ENCODE results near the gene ADCYAP1R1. TPM values are rescaled to one million over a fixed set of nuclear protein-coding genes. Genes with fewer than 3 reads are reported as not detected.

The ADCYAP1R1 gene
- total RNA-seq, 1 donor from 2014 or later = 12.0 TPM

DNA sequence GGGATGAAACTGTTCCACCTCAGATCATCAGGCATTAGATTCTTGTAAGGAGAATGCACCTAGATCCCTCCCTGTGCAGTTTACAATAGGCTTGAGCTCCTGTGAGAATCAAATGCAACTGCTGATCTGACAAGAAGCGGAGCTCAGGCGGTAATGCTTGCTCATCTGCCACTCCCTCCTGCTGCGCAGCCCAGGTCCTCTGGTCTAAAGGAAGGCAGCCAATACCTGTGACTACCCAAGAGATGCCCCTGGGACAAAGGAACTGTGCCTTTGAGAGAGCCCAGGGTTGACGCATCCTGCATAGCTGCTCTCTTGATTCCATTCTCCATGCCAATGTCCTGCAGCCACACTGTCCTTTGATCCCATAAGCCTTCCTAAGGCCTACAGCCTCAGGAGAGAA, 73.1 kb downstream of the ADCYAP1R1 start:
- DNase-seq (ENCODE audit: extremely low spot score in 2 of 2) = no peak
- Histone ChIP-seq H3K9me3 (no peaks in the 10 kb centered on the region), H3K27me3 (no peaks in the 10 kb centered on the region), H3K4me3 (no peak overlapping the region), H3K27ac (no peak overlapping the region), H3K36me3 (no peaks in the 10 kb centered on the region), H3K4me1 (no peaks in the 10 kb centered on the region)
- intact Hi-C loops (cut with DNase I) = loop anchor here (10.0 kb wide), 1 partner anchor 320 kb away; no protein-coding TSS in a partner anchor
- TF ChIP-seq, protein P1, sequence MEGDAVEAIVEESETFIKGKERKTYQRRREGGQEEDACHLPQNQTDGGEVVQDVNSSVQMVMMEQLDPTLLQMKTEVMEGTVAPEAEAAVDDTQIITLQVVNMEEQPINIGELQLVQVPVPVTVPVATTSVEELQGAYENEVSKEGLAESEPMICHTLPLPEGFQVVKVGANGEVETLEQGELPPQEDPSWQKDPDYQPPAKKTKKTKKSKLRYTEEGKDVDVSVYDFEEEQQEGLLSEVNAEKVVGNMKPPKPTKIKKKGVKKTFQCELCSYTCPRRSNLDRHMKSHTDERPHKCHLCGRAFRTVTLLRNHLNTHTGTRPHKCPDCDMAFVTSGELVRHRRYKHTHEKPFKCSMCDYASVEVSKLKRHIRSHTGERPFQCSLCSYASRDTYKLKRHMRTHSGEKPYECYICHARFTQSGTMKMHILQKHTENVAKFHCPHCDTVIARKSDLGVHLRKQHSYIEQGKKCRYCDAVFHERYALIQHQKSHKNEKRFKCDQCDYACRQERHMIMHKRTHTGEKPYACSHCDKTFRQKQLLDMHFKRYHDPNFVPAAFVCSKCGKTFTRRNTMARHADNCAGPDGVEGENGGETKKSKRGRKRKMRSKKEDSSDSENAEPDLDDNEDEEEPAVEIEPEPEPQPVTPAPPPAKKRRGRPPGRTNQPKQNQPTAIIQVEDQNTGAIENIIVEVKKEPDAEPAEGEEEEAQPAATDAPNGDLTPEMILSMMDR (IDR thresholded peaks at IDR 0.05) = no peak
- no peak for TF ChIP-seq POLR2AphosphoS5 (IDR thresholded peaks at IDR 0.05; ENCODE audit: insufficient read depth in 1 of 2, low read depth in 1 of 2)

DNA sequence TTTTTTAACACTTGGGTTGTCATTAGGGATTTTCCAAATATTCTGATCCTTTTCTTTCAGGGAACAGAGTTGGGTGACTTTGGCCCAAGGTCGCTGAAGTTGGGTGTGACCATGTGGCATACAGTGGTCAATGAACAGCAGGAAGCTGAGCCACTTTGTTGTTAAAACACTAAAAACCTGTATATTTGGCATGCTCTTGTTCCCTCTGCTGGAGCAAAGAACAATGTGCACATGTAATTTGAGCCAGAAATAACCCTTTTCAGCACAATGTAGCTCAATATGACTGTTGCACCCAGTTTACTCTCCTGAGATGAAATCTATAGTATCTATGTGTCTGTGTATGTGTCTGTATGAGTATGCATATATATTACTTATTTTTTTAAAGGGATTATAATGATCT, 74.9 kb downstream of the ADCYAP1R1 start:
- no peaks in the 10 kb centered on the region for H3K4me1 ChIP-seq
- TF ChIP-seq, protein P1 (IDR thresholded peaks at IDR 0.05) = no peak
- TF ChIP-seq POLR2A (IDR thresholded peaks at IDR 0.05) (no peak), POLR2AphosphoS5 (IDR thresholded peaks at IDR 0.05; ENCODE audit: insufficient read depth in 1 of 2, low read depth in 1 of 2) (no peak)
- H3K4me3 ChIP-seq = no peak overlapping the region
- H3K27me3 ChIP-seq = no peaks in the 10 kb centered on the region
- H3K9me3 ChIP-seq = no peaks in the 10 kb centered on the region
- intact Hi-C loops (cut with DNase I) = loop anchor here (10.0 kb wide), 1 partner anchor 322 kb away; no protein-coding TSS in a partner anchor
- no peaks in the 10 kb centered on the region for H3K36me3 ChIP-seq
- no peak for DNase-seq (ENCODE audit: extremely low spot score in 2 of 2)
- H3K27ac ChIP-seq = no peak overlapping the region

DNA sequence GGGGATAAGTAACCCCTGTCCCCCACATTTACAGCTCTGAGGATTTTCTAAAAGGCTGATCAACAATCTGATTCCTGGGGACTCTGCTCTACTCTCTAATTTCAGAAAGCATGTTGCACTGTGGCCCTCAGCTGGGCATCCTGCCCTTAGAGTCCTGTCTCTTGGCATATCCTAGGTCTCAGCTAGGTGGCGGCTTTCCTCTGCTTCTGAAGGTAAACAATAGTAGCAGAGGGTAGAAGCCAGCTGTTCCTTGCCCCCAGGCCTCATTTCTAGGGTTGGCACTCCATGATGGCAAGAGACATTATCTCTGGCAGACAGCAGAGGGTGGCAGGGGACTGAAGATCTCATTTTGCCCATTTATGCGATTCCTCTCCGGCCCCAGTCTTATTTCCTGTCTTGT, 77.0 kb downstream of the ADCYAP1R1 start:
- Histone ChIP-seq H3K27ac (no peak overlapping the region), H3K4me1 (no peaks in the 10 kb centered on the region), H3K4me3 (no peak overlapping the region), H3K9me3 (no peaks in the 10 kb centered on the region), H3K36me3 (no peaks in the 10 kb centered on the region), H3K27me3 (no peaks in the 10 kb centered on the region)
- intact Hi-C loops (cut with DNase I) = loop anchor here (10.0 kb wide), 1 partner anchor 324 kb away; no protein-coding TSS in a partner anchor
- no peak for TF ChIP-seq POLR2AphosphoS5 (IDR thresholded peaks at IDR 0.05; ENCODE audit: insufficient read depth in 1 of 2, low read depth in 1 of 2)
- no peak for TF ChIP-seq POLR2A (IDR thresholded peaks at IDR 0.05)
- TF ChIP-seq, protein P1 (IDR thresholded peaks at IDR 0.05) = no peak
- DNase-seq (ENCODE audit: extremely low spot score in 2 of 2) = peak in 1 of 2 donors; percentile 56

DNA sequence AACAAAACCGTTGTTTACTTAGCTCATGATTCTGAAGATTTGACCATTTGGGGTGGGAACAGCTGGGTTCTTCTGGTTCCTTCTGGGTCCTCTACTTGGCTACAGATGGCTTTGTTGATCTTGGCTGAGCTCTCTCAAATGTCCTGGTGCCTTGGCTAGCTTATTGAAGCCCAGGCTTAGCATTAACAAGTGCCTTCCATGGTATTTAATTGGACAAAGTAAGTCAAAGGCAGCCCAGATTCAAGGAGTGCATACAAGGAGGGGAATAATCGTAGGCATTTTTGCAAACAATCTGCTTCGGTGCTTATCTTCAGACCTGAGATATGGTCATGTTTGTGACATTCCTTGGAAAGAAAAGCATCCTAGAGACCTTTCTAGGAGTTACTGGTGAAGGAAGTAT, 81.4 kb downstream of the ADCYAP1R1 start:
- no peaks in the 10 kb centered on the region for H3K4me1 ChIP-seq
- TF ChIP-seq POLR2AphosphoS5 (IDR thresholded peaks at IDR 0.05; ENCODE audit: insufficient read depth in 1 of 2, low read depth in 1 of 2) (no peak), POLR2A (IDR thresholded peaks at IDR 0.05) (no peak)
- TF ChIP-seq, protein P1 (IDR thresholded peaks at IDR 0.05) = no peak
- no peak overlapping the region for H3K27ac ChIP-seq
- no peak overlapping the region for H3K4me3 ChIP-seq
- no peak for DNase-seq (ENCODE audit: extremely low spot score in 2 of 2)
- no peaks in the 10 kb centered on the region for H3K9me3 ChIP-seq
- no peaks in the 10 kb centered on the region for H3K27me3 ChIP-seq
- no peaks in the 10 kb centered on the region for H3K36me3 ChIP-seq
- intact Hi-C loops (cut with DNase I) = loop anchor here (10.0 kb wide), 1 partner anchor 471 kb away; no protein-coding TSS in a partner anchor
